D721Med (cell line): ENCODE data around the gene RAB43.

Experiments used
- DNase-seq: peaks from one replicate; pipeline ENCODE4 v3.0.0; 2011; ENCODE audit warnings: low spot score; ENCODE audit not compliant: insufficient read length
- FAIRE-seq: peaks from 2 replicates; lab custom pipeline; 2011; peaks lifted over from hg19 to GRCh38; lab: Jason Lieb, UNC
- TF ChIP-seq, protein P1 (sequence below): IDR thresholded peaks from 2 replicates; pipeline ENCODE4 v1.5.1; 2012; ENCODE audit warnings: mild to moderate bottlenecking, control low read depth; ENCODE audit not compliant: insufficient read depth; ENCODE audit errors: missing control alignments

RAB43 gene

DNA sequence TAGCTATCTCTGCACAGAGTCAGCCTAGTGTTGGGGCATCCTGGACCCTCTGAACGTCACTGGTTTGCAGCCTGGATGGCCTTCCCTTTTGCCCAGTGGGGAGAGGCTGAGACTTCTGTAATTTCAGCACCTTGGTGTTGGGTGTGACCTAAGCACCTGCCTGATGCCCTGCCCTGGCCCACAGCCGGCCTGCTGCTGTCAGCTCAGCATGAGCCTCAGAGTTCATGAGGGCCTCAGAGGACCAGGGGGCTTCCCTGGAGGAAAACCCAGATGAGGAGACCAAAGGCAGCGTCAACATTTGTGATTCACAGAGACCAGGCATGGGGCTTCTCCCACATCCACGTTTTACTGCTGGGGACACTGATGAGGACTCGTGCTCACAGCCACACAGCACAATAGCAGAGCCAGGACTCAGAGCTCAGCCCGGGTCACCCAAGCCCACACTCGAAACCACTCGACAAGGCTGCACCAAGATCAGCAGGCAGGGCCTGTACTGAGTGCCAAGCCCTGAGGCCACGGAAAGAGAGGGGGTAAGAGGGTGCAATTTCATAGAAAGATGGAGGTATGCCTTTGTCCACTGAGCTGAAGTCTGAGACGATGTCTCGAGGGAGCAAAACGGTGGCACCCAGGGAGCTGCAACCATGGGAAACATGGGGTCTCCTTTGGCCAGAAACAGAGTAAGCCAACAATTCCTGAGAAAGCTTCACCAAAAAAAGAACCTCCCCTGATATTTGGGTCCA is 70.9 kb downstream of the RAB43 start:
- DNase-seq (no peak), FAIRE-seq (no peak)
- TF ChIP-seq, protein P1, sequence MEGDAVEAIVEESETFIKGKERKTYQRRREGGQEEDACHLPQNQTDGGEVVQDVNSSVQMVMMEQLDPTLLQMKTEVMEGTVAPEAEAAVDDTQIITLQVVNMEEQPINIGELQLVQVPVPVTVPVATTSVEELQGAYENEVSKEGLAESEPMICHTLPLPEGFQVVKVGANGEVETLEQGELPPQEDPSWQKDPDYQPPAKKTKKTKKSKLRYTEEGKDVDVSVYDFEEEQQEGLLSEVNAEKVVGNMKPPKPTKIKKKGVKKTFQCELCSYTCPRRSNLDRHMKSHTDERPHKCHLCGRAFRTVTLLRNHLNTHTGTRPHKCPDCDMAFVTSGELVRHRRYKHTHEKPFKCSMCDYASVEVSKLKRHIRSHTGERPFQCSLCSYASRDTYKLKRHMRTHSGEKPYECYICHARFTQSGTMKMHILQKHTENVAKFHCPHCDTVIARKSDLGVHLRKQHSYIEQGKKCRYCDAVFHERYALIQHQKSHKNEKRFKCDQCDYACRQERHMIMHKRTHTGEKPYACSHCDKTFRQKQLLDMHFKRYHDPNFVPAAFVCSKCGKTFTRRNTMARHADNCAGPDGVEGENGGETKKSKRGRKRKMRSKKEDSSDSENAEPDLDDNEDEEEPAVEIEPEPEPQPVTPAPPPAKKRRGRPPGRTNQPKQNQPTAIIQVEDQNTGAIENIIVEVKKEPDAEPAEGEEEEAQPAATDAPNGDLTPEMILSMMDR: no peak

DNA sequence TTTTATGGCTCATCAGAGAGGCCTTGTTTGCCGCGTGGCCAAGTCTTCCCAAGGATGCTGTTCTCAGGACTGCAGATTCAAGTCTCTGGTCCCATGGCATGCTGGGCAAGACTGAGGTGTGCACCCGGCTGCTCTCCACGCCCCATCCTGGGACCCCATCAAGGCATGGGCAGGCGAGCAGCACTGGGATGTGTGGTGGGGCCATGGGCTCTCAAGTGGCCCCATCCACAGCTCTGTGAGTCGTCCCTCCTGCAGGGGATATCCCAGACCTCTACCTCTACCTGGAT is 74.1 kb downstream of the RAB43 start:
- no peak for DNase-seq
- no peak for FAIRE-seq
- TF ChIP-seq, protein P1: no peak

DNA sequence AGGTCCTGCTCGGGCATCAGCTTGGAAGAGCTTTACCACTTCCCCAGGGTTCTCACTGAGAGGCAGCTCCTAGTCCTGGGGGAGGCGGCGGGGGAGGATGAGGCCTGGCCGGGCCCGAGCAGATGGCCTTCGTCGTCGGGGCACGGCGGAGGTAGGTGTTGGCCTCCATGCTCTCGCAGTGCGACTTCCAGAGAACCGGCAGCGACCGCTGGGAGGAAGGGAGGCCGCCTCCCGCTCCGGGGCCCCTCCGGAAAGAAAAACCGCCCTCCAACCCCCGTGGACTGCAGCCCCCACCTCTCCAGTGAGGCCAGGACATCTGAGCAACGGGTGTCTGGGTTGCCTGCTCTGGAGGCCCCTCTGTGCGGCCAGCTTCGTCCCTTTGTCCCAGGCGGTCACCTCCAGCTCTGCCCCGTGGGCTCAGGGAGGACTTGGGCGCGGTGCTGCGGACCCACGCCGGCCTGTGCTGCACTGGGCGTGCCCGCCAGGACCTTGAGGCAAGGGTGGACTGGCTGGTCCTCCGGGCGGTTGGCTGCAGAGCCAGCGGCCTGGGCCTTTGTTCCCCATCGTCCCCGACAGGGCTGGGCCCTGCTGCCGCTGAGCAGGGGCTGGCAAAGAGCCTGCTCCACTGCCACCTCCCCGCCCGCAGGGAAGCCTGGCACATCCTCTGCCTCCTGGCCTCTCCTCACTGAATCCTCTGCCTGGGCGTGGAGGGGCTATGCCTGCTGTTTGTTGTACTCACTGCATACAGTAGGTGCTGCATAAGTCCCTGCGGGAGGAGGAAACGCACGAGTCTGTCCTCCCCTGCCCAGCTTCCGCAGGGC is 74.7 kb downstream of the RAB43 start:
- TF ChIP-seq, protein P1: no peak
- FAIRE-seq (no peak), DNase-seq (no peak)

DNA sequence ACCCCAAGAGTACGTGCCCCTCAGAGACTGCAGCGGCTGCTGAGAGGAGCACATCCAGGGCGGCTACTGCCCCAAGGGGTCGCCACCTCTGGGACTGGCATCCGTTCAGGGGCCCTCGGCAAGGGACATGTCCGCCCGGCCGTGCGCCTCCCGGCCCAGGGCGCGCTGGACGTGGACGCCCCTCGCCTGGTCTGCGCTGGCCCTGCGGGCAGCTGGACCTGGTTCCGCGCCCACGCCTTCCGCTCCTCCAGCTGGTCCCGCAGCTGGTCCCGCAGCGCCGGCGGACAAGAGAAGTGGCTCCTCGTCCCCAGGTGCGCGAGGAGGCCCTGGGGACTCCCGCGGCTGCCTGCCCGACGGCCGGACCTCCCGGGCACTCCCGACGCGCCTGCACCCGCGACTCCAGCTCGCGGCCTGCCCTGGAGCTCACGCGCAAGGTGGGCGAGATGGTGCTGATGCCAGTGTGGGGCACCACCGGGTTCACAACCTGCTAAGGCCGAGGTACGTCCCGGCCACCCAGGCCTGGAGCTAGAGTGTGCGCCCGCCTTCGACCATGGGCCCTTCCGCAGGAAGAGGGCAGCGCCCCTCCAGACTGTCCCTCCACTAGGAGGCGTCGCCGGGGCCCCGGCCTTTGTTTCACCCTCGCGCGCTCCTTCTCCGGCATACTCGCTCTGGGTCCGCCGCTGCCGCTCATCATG is 75.4 kb downstream of the RAB43 start:
- TF ChIP-seq, protein P1: no peak
- DNase-seq (no peak), FAIRE-seq (no peak)

DNA sequence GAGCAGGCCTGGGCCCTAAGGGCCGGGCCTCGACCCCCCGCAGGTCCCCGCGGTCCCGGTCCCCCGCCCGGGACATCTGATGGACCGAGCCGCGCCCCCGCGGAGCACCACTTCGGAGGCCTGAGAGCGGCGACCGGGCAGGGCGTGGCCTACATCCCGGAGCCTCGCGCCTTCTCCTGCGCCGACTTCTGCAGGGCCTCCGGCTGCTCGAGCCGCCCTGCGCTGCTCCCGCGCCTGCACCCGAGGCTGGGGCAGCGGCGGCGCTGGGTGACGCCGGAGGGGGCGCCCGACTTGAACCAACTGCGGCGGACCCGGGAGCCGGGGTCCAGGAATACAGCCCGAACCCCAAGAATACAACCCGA is 75.9 kb downstream of the RAB43 start:
- TF ChIP-seq, protein P1: no peak
- FAIRE-seq (no peak), DNase-seq (no peak)

DNA sequence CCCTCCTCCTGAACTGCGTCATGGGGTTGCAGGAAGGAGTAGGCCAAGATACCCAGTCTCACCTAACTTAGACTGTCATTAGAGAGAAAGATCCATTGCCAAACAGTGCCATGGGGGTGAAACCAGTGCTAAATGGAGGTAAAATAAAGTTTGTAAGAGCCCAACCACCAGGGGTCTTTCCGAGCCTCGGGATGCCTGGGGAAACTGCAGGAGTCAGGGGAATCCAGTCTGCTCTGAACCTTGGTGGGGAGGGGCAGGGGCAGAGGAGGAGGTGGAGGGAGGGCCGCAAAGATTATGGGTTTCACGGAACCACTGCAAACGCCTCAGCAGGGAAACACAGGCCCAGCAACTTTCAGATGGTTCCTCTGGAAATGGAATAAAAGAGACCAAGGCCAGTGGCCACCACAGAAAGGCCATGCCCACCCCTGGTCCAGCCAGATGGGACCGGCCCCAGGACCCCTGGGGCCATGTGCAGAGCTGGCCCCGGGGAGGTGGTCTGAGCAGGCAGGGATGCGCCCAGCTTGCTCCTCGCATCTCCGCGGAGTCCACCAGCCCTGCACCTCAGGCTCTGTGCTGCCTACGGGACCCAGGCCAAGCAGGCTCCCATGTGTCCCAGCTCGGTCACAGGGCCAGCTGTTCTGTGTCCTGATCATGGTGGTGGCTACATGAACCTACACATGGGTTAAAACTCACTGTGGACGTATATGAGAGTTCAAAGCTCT is 80.9 kb downstream of the RAB43 start:
- FAIRE-seq (no peak), DNase-seq (no peak)
- TF ChIP-seq, protein P1: no peak
